Esophagus squamous epithelium (tissue), 5 donors: ENCODE data around the gene CDC42EP2. TPM values are rescaled to one million over a fixed set of nuclear protein-coding genes. Genes with fewer than 3 reads are reported as not detected.
A peak's percentile ranks its signal among the peaks of the same experiment; 100 is the strongest.

Source experiments
- DNase-seq: peaks from one replicate; lab custom pipeline; 2025; lab: John Stamatoyannopoulos, UW
- H3K27ac ChIP-seq, 4 donors: fragments of 200-600 bp; sonication (generic); one replicate each; pipeline ENCODE4 v1.5.1; 2016 to 2019; ENCODE audit warnings: mild to moderate bottlenecking in 1 of 4
- H3K27me3 ChIP-seq, 4 donors: fragments of 200-600 bp; sonication (generic); 1 replicate in 3 of 4; 2 replicates in 1 of 4; pipeline versions ENCODE4 v1.5.1 to v1.6.0; 2017 to 2021; ENCODE audit warnings: antibody characterized with exemption in 1 of 4
- H3K36me3 ChIP-seq, 3 donors: fragments of 200-600 bp; sonication (generic); one replicate each; pipeline ENCODE4 v1.5.1; 2016 to 2019
- H3K4me1 ChIP-seq, 3 donors: fragments of 200-600 bp; sonication (generic); one replicate each; pipeline ENCODE4 v1.5.1; 2017 to 2019
- H3K4me3 ChIP-seq, 4 donors: fragments of 200-600 bp; sonication (generic); 1 replicate in 3 of 4; 2 replicates in 1 of 4; pipeline ENCODE4 v1.5.1; 2016 to 2019; ENCODE audit warnings: mild to moderate bottlenecking in 2 of 4, moderate library complexity in 1 of 4
- H3K9me3 ChIP-seq, 3 donors: fragments of 200-600 bp; sonication (generic); one replicate each; pipeline ENCODE4 v1.5.1; 2016 to 2019
- POLR2A ChIP-seq, 4 donors: fragments of 450-650 bp; IDR thresholded peaks; one replicate each; pipeline ENCODE4 v1.6.1; 2017; ENCODE audit warnings: antibody characterized with exemption in 4 of 4, mild to moderate bottlenecking in 4 of 4, moderate library complexity in 3 of 4
- WGBS, 2 donors: methylation state at CpG; one replicate each; pipeline ENCODE4 v1.1.5; 2018; 5-methylcytosine and 5-hydroxymethylcytosine counted together
- intact Hi-C: fragments of 100-400 bp; cut with DNase I; formaldehyde crosslinking; loops from one replicate; pipeline ENCODE4 v1.15.0; 2022
- total RNA-seq, 4 donors: library from RNA; depleted of rRNA; stranded (reverse); fragments of >200 nt; gene quantifications; one replicate each; pipeline ENCODE4 v1.1.0, GENCODE V29; 2016
- TF ChIP-seq, protein P1 (sequence below), 6 experiments: fragments of 450-650 bp in 4 of 6; fragments of 200-600 bp in 2 of 6; sonication (generic) in 2 of 6; IDR thresholded peaks; one replicate each; pipeline ENCODE4 v1.5.1; 2016 to 2019; ENCODE audit warnings: antibody characterized with exemption in 6 of 6, mild to moderate bottlenecking in 4 of 6, moderate library complexity in 4 of 6
- donor health status: DM: yes; HTN: yes; CAD: no.

CDC42EP2 gene
- total RNA-seq, 4 donors from 2014 or later: 0.76 to 11.4 (median 5.6) TPM

DNA sequence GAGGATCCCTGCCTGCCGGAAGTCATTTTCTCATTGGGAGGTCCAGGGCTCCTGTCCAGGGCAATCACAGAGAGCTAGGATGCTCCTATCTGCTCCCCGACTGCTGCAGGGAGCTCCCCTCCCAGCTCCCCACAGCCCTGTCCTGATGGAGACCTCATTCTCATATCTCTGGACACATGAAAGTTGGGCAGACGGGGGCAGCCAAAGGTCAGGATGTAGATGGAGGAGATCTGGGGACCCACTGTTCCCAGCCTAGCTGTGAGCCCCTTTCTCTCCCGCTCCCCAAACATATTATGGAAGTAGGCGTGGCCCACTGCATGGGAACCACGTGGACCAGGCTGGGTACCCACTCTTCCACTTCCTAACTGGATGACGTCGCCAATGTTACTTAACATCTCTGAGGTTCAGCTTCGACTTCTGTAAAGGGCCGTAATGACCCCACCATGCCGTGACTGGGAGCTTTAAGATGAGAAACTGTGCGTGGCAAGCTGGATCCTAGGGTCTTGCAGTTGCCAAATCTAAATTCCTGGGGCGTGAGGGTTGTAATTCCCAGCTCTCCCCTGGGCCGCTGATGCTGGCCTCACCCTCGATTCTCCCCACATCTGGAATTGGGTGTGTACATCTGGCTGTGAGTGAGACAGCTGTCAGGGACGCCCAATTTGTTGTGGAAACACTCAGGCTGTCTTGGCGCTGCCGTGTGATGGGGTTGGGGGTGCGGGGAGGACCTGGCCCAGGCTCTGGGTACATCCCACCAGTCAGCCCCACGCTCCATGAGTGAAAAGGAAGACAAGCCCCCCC is 1.8 kb downstream of the CDC42EP2 start:
- H3K4me1 ChIP-seq: peaks cover 18 to 88% (median 21%) of the 10 kb centered on the region in 3 donors
- peak overlapping the region; percentile 47 to 81 (median 77) for H3K4me3 ChIP-seq
- peaks cover 0 to 11% (median 3%) of the 10 kb centered on the region in 3 donors for H3K36me3 ChIP-seq
- 20 to 29% methylated on average over 3 to 10 of the region's 20 CpGs for WGBS, 2 donors
- no peaks in the 10 kb centered on the region for H3K9me3 ChIP-seq
- H3K27me3 ChIP-seq: peaks cover 0 to 8% (median 0%) of the 10 kb centered on the region in 4 donors
- intact Hi-C loops: loop anchor here (5.0 kb wide), 1 partner anchor 44 kb away; no protein-coding TSS in a partner anchor
- peak overlapping the region; percentile 77 to 96 (median 88) for H3K27ac ChIP-seq
- no peak for DNase-seq
- no peak for TF ChIP-seq POLR2A (IDR thresholded peaks at IDR 0.05)
- TF ChIP-seq, protein P1, sequence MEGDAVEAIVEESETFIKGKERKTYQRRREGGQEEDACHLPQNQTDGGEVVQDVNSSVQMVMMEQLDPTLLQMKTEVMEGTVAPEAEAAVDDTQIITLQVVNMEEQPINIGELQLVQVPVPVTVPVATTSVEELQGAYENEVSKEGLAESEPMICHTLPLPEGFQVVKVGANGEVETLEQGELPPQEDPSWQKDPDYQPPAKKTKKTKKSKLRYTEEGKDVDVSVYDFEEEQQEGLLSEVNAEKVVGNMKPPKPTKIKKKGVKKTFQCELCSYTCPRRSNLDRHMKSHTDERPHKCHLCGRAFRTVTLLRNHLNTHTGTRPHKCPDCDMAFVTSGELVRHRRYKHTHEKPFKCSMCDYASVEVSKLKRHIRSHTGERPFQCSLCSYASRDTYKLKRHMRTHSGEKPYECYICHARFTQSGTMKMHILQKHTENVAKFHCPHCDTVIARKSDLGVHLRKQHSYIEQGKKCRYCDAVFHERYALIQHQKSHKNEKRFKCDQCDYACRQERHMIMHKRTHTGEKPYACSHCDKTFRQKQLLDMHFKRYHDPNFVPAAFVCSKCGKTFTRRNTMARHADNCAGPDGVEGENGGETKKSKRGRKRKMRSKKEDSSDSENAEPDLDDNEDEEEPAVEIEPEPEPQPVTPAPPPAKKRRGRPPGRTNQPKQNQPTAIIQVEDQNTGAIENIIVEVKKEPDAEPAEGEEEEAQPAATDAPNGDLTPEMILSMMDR (IDR thresholded peaks at IDR 0.05): no peak

- Histone ChIP-seq H3K27ac (peak overlapping the region; percentile 77 to 96 (median 88)), H3K27me3 (peaks cover 0 to 8% (median 0%) of the 10 kb centered on the region in 4 donors), H3K4me1 (peaks cover 22 to 93% (median 27%) of the 10 kb centered on the region in 3 donors), H3K9me3 (no peaks in the 10 kb centered on the region), H3K4me3 (peak overlapping the region in 3 of 4 donors; percentile 73 to 81 (median 81)), H3K36me3 (peaks cover 5 to 18% (median 9%) of the 10 kb centered on the region in 3 donors)
- DNase-seq: no peak
- WGBS, 2 donors: 21 to 22% methylated on average over 3 to 4 of the region's 13 CpGs
- TF ChIP-seq, protein P1 (IDR thresholded peaks at IDR 0.05): no peak
- TF ChIP-seq POLR2A (IDR thresholded peaks at IDR 0.05): no peak
- intact Hi-C loops: loop anchor here (5.0 kb wide), 1 partner anchor 45 kb away; no protein-coding TSS in a partner anchor
Measured at GRCh38 chr11:65317025-65317786, 2.5 kb downstream of the CDC42EP2 start.

- Histone ChIP-seq H3K9me3 (no peaks in the 10 kb centered on the region), H3K27ac (peak overlapping the region in 2 of 4 donors; percentile 55 to 61), H3K36me3 (peaks cover 6 to 21% (median 9%) of the 10 kb centered on the region in 3 donors), H3K4me3 (no peak overlapping the region), H3K4me1 (peaks cover 17 to 70% (median 24%) of the 10 kb centered on the region in 3 donors), H3K27me3 (no peaks in the 10 kb centered on the region)
- DNase-seq: no peak
- intact Hi-C loops: no loop called here
- TF ChIP-seq POLR2A (IDR thresholded peaks at IDR 0.05): no peak
- WGBS, 2 donors: 70 to 82% methylated on average over 14 to 19 of the region's 22 CpGs
Measured at GRCh38 chr11:65320386-65321075, 5.9 kb downstream of the CDC42EP2 start.

GRCh38 chr11:65321076-65321475 is 6.4 kb downstream of the CDC42EP2 start:
- intact Hi-C loops: no loop called here
- WGBS, 2 donors: 76% methylated on average over 5 of the region's 15 CpGs; no CpG with 5 or more reads in 1 of the 2 donors
- H3K27me3 ChIP-seq: no peaks in the 10 kb centered on the region
- H3K4me3 ChIP-seq: no peak overlapping the region
- peak overlapping the region in 3 of 4 donors; percentile 9 to 61 (median 55) for H3K27ac ChIP-seq
- TF ChIP-seq POLR2A (IDR thresholded peaks at IDR 0.05): no peak
- TF ChIP-seq, protein P1 (IDR thresholded peaks at IDR 0.05): no peak
- DNase-seq: no peak
- no peaks in the 10 kb centered on the region for H3K9me3 ChIP-seq
- peaks cover 6 to 21% (median 9%) of the 10 kb centered on the region in 3 donors for H3K36me3 ChIP-seq
- peaks cover 17 to 64% (median 24%) of the 10 kb centered on the region in 3 donors for H3K4me1 ChIP-seq
